Occipital lobe (tissue), 2 donors: ENCODE data around the gene ZNF556. TPM values are rescaled to one million over a fixed set of nuclear protein-coding genes. Genes with fewer than 3 reads are reported as not detected.
"Not testable (repeated sequence)": the region's sequence is repeated elsewhere in the genome, so short reads cannot be mapped to it uniquely, and the experiment has no call there.

Experiments
- DNase-seq: peaks from one replicate; lab custom pipeline; 2025; lab: John Stamatoyannopoulos, UW
- total RNA-seq: library from RNA; depleted of rRNA; stranded (reverse); fragments of >200 nt; gene quantifications from one replicate; pipeline ENCODE4 v1.2.3, GENCODE V29; 2014

The ZNF556 gene
- total RNA-seq, 1 donor from 2014 or later = 0.16 TPM

- DNase-seq = no peak
Observed at GRCh38 chr19:2853015-2853606, 14.0 kb upstream of the ZNF556 start.

- no peak for DNase-seq
Observed at GRCh38 chr19:2854849-2855248, 12.3 kb upstream of the ZNF556 start.

- no peak for DNase-seq
Observed at GRCh38 chr19:2856457-2857050, 10.6 kb upstream of the ZNF556 start.

DNA sequence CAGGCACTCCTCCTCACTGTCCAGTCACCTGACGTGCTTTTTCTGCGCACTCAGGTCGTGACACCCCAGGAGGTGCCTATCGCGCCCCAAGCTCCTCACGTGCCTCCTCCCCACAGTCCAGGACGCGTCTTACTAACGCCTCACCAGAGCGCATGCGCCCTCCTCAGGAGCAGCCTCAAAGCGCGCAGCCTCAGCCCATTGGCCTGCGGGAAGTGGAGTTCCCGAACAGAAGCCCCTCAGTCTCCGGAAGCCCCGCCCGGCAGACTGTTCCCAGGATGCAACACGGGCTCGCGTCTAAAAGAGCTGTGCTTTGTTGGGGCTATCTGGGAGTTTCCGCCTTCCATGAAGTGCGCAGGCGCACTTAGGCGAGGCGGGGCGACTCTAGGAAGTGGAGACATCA is 8.3 kb upstream of the ZNF556 start:
- DNase-seq = no peak

GRCh38 chr19:2863816-2864215 is 3.3 kb upstream of the ZNF556 start:
- DNase-seq = no peak

GRCh38 chr19:2865334-2866100 is 1.6 kb upstream of the ZNF556 start:
- no peak for DNase-seq

DNA sequence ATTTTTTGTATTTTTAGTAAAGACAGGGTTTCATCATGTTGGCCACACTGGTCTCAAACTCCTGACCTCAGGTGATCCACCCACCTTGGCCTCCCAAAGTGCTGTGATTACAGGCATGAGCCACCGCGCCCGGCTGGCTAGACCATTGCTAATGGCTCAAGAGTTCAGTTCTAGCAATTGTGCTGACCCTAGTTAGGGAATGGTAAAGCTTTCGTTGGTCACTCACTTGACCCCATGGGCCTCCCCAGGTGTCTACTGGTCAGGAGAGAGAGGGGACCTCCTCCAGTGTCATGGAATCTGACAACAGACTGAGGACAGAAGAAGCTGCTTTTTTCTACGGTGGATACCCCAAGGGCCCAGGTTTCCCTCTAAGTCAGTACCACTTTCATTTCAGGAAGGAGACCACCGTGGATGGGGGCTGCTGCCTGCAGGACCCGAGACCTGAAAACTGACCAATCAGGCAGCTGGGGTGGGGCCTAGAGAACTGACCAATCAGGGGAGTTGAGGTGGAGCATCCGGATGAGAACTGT is 575 bp upstream of the ZNF556 start:
- DNase-seq = no peak

- DNase-seq = no peak
Observed at GRCh38 chr19:2869618-2870017, 2.5 kb downstream of the ZNF556 start.

- DNase-seq = not testable (repeated sequence)
Observed at GRCh38 chr19:2872175-2872574, 5.0 kb downstream of the ZNF556 start.

GRCh38 chr19:2877398-2878331 is 10.5 kb downstream of the ZNF556 start:
- no peak for DNase-seq

DNA sequence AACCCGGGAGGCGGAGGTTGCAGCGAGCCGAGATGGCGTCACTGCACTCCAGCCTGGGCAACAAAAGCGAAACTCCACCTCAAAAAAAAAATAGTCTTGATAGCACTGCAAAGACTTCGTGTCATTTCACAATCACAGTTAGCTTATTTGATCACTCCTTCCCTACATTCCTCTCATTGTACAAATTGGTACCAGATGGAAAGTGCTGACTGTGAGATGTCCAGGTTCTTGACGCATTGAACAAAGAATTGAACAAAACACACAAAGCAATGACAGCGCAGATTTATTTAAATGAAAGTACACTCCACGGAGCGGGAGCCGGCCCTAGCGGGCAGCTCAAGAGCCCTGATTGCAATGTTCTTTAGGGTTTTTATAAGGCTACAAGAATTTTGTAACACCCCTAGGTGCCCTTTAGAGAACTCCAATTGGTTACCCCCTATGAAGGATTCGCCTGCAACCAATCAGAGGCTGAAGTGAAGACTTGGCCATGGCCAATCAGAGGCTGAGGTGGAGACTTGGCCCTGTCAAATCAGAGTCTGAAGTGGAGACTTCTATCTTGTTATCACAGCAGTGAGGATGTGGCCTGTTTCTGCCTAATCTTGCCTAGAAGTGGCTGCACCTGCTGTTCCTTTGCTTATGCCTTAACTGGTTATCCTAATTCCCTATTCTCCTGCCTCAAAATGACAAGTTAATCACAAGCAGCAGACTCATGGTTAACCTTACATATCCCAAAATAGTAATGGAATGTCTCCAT is 16.7 kb downstream of the ZNF556 start:
- DNase-seq = no peak

DNA sequence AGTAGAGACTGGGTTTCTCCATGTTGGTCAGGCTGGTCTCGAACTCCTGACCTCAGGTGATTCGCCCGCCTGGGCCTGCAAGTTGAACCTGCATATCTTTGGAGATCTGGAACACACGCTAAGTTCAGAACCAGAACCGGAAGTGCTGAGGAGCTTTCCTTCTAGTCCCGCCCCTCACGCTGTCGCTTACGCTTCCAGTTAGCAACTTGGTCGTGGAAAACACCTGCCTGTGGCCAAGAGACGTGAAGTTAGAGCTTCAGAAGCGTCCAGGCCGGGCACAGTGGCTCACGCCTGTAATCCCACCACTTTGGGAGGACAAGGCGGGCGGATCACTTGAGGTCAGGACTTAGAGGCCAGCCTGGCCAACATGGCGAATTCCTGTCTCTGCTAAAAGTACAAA is 18.6 kb downstream of the ZNF556 start:
- DNase-seq = no peak

DNA sequence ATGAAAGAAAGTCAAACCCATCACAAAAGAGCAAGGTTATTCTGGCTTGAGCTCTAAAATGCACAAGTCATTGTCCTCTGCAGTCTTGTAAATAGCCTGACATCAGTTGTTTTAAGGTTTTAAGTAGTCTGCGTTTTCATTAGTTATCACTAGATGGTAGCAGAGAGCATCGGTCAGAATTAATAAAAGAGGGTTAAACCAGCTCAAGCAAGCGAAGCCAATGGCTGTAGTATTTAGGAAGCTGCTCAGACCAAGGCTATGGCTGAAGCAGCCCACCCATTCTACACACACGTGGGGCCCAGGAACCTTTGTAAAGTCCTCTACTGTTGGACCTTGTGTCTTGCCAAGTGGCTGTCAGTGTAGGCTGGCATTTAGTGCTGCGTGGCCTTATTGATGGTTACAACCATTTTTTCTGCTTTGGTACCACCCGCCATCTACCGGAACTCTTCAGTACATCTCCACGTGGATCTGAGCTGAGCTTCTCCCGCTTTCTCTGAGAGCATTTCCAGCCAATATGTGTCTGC is 20.3 kb downstream of the ZNF556 start:
- DNase-seq = no peak

DNA sequence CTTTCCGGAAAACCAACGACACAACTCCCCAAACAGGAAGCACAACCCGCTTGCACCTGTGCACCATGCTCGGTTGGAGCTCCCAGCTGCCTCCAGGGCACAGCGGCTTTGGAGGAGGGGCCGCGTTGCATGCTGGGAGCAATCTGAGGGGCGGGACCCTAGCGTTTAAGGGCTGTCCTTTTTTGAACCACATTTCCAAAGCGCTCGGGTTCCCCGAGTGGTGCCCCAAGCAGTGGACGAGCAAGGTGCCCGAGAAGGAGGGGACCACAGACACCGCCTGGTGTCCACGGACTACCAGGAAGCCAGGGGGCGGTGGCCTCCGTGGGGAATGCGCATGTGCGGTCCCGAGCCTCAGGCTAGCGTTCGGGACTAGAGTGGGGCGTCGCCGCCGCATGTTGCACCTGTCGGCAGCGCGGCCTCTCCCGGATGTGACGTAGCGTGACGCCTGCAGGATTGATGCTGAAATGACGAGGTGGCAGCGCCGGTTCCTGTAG is 21.6 kb downstream of the ZNF556 start:
- no peak for DNase-seq

DNA sequence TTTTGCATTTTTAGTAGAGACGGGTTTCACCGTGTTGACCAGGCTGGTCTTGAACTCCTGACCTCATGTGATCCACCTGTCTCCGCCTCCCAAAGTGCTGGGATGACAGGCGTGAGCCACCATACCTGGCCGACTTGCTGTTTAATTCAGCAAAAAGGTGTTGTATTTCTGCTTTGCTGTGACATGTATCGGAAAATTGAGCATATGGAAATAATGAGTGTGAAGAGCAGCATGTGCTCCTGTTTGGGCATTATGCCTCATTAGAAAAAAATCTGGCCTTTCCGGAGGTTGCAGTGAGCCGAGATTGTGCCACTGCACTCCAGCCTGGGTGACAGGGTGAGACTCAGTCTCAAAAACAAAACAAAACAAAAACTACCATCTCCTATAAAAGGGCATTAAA is 23.4 kb downstream of the ZNF556 start:
- DNase-seq = not testable (repeated sequence)

GRCh38 chr19:2896694-2897093 is 29.6 kb downstream of the ZNF556 start:
- no peak for DNase-seq

- DNase-seq = peak; percentile 99
Observed at GRCh38 chr19:2900296-2901252, 33.4 kb downstream of the ZNF556 start, which contains the start of gene ZNF57. Gene ZNF57, plus strand, starts transcription at chr19:2900928. Its CDS starts 118 bp downstream, at chr19:2901046.

DNA sequence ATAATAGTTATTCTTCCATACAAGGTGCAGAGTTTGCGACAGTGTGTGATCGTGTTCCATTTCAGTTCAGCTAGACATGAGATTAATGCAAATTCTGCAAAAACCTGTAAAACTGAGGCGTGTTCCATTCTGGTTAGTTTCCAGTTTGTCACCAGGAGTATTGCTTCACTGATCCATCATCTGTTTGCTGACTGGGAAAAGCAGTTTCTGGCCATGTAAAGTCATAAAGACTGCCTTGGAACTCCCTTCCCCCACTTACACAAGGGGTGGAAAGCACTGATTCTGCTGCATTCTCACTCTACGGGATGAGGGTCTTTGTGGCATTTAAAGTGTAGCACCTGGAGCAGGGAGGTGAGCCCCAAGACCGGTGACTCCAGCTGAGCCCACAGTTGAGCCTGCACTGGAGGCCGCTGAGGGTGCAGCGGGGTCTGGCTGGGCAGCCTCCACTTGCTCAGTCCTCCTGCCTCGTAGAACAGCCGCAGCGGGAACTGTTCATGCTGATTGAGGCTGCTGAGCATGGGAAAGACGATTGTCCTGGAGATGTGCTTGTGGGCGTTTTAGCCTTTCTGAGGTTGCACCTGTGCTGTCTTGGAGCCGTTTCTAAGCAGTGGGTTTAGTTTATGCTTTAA is 35.6 kb downstream of the ZNF556 start:
- DNase-seq = no peak

GRCh38 chr19:2903326-2903725 is 36.2 kb downstream of the ZNF556 start:
- not testable (repeated sequence) for DNase-seq
